CD8-positive, alpha-beta memory T cell (primary cell): ENCODE data around the gene RNF10. TPM values are rescaled to one million over a fixed set of nuclear protein-coding genes. Genes with fewer than 3 reads are reported as not detected.
A peak's percentile ranks its signal among the peaks of the same experiment; 100 is the strongest.

Experiments
- CTCF ChIA-PET: fragments of 350-600 bp; sonication (Branson Sonifier 250); formaldehyde crosslinking; loops from one replicate; lab custom pipeline; 2021; ENCODE audit warnings: antibody characterized with exemption; lab: Charles Lee
- POLR2A ChIA-PET: fragments of 350-600 bp; sonication (Branson Sonifier 250); formaldehyde crosslinking; loops from one replicate; lab custom pipeline; 2021; ENCODE audit warnings: antibody characterized with exemption; lab: Charles Lee
- DNase-seq, 5 donors: peaks; one replicate each; pipeline versions ENCODE4 v3.0.0 to v3.0.0-alpha.2; 2020 to 2022; ENCODE audit warnings: mixed read lengths in 1 of 5
- H3K27ac ChIP-seq: one replicate; pipeline ENCODE4 v1.7.0; 2013; ENCODE audit warnings: low read depth, mild to moderate bottlenecking, low read length, moderate library complexity
- H3K27me3 ChIP-seq: 2 replicates; pipeline ENCODE4 v1.7.0; 2013; ENCODE audit warnings: low read length, mild to moderate bottlenecking; ENCODE audit not compliant: insufficient read depth, poor library complexity, severe bottlenecking
- H3K36me3 ChIP-seq: 2 replicates; pipeline ENCODE4 v1.7.0; 2013; ENCODE audit warnings: mild to moderate bottlenecking, low read length, moderate library complexity; ENCODE audit not compliant: insufficient read depth
- H3K4me1 ChIP-seq: 2 replicates; pipeline ENCODE4 v1.7.0; 2013; ENCODE audit warnings: mild to moderate bottlenecking, low read length, moderate library complexity; ENCODE audit not compliant: insufficient read depth
- H3K4me3 ChIP-seq: 2 replicates; pipeline ENCODE4 v1.7.0; 2013; ENCODE audit warnings: mild to moderate bottlenecking, low read length
- H3K9me3 ChIP-seq: 2 replicates; pipeline ENCODE4 v1.7.0; 2013; ENCODE audit warnings: mild to moderate bottlenecking, low read length
- H3K27ac Mint-ChIP-seq, 8 donors: one replicate each; pipeline ENCODE4 v1.8.0; 2020 to 2021; ENCODE audit warnings: mixed read lengths in 8 of 8, mild to moderate bottlenecking in 6 of 8, inconsistent platforms in 3 of 8, moderate library complexity in 3 of 8
- H3K27me3 Mint-ChIP-seq, 2 donors: one replicate each; pipeline ENCODE4 v1.8.0; 2020 to 2021; ENCODE audit warnings: mixed read lengths in 2 of 2, mild to moderate bottlenecking in 1 of 2, moderate library complexity in 1 of 2
- H3K36me3 Mint-ChIP-seq, 3 donors: one replicate each; pipeline ENCODE4 v1.8.0; 2020 to 2021; ENCODE audit warnings: mixed read lengths in 3 of 3, inconsistent platforms in 1 of 3, mild to moderate bottlenecking in 1 of 3
- H3K4me1 Mint-ChIP-seq, 3 donors: one replicate each; pipeline ENCODE4 v1.8.0; 2020 to 2021; ENCODE audit warnings: mixed read lengths in 3 of 3, inconsistent platforms in 1 of 3, mild to moderate bottlenecking in 1 of 3
- H3K4me3 Mint-ChIP-seq, 7 donors: one replicate each; pipeline ENCODE4 v1.8.0; 2020 to 2021; ENCODE audit warnings: mixed read lengths in 7 of 7, mild to moderate bottlenecking in 6 of 7, moderate library complexity in 4 of 7, inconsistent platforms in 2 of 7
- H3K9me3 Mint-ChIP-seq, 5 donors: one replicate each; pipeline ENCODE4 v1.8.0; 2020 to 2022; ENCODE audit warnings: mixed read lengths in 5 of 5, mild to moderate bottlenecking in 3 of 5, moderate library complexity in 2 of 5, inconsistent platforms in 1 of 5
- polyA plus RNA-seq: library from polyadenylated mRNA; unstranded; fragments of 300-500 nt; fragmentation: Illumina TruSeq; gene quantifications from one replicate; pipeline ENCODE4 v1.2.3, GENCODE V29; 2021
- total RNA-seq, 2 experiments: library from RNA; stranded (reverse); gene quantifications; one replicate each; pipeline ENCODE4 v1.2.3, GENCODE V29; 2021

The RNF10 gene
- total and polyA plus RNA-seq, 3 experiments from 2014 or later: 134 to 205 (median 173) TPM

GRCh38 chr12:120581998-120582397, 47.8 kb downstream of the RNF10 start:
- Mint-ChIP-seq H3K27ac (peak overlapping the region; percentile 87 to 97 (median 92)), H3K4me1 (peaks cover 31 to 49% (median 47%) of the 10 kb centered on the region in 3 donors), H3K4me3 (peak overlapping the region; percentile 97 to 100 (median 98)), H3K27me3 (peaks cover 6 to 11% of the 10 kb centered on the region in 2 donors), H3K36me3 (peaks cover 0 to 38% (median 5%) of the 10 kb centered on the region in 3 donors), H3K9me3 (no peaks in the 10 kb centered on the region)
- Histone ChIP-seq H3K4me1 (peaks cover 16% of the 10 kb centered on the region), H3K9me3 (no peaks in the 10 kb centered on the region), H3K27me3 (no peaks in the 10 kb centered on the region), H3K36me3 (peaks cover 13% of the 10 kb centered on the region), H3K27ac (peak overlapping the region; percentile 52), H3K4me3 (peak overlapping the region; percentile 97)
- no peak for DNase-seq
- ChIA-PET POLR2A (interaction anchor here (0.8 to 1.8 kb wide), 4 partner anchors 10 to 256 kb away, joined by 3 to 7 read pairs (median 4); partner anchors contain the start of gene MLEC), CTCF (interaction anchor here (0.6 to 5.9 kb wide), 14 partner anchors 11 to 478 kb away, joined by 3 to 85 read pairs (median 4); partner anchors contain the start of gene MLEC)

GRCh38 chr12:120583478-120584030, 49.4 kb downstream of the RNF10 start:
- Mint-ChIP-seq H3K4me3 (peak overlapping the region; percentile 42 to 90 (median 81)), H3K36me3 (peaks cover 0 to 23% (median 5%) of the 10 kb centered on the region in 3 donors), H3K9me3 (no peaks in the 10 kb centered on the region), H3K4me1 (peaks cover 31 to 49% (median 47%) of the 10 kb centered on the region in 3 donors), H3K27ac (peak overlapping the region in 6 of 8 donors; percentile 9 to 97 (median 61)), H3K27me3 (peaks cover 6 to 11% of the 10 kb centered on the region in 2 donors)
- Histone ChIP-seq H3K27me3 (no peaks in the 10 kb centered on the region), H3K4me1 (peaks cover 16% of the 10 kb centered on the region), H3K27ac (no peak overlapping the region), H3K9me3 (no peaks in the 10 kb centered on the region), H3K36me3 (peaks cover 2% of the 10 kb centered on the region), H3K4me3 (peak overlapping the region; percentile 26)
- peak; percentile 73 to 89 (median 76) for DNase-seq
- ChIA-PET CTCF (interaction anchor here (0.7 to 5.9 kb wide), 14 partner anchors 9 to 571 kb away, joined by 3 to 85 read pairs (median 4); no protein-coding TSS in a partner anchor), POLR2A (no interaction called here)

DNA sequence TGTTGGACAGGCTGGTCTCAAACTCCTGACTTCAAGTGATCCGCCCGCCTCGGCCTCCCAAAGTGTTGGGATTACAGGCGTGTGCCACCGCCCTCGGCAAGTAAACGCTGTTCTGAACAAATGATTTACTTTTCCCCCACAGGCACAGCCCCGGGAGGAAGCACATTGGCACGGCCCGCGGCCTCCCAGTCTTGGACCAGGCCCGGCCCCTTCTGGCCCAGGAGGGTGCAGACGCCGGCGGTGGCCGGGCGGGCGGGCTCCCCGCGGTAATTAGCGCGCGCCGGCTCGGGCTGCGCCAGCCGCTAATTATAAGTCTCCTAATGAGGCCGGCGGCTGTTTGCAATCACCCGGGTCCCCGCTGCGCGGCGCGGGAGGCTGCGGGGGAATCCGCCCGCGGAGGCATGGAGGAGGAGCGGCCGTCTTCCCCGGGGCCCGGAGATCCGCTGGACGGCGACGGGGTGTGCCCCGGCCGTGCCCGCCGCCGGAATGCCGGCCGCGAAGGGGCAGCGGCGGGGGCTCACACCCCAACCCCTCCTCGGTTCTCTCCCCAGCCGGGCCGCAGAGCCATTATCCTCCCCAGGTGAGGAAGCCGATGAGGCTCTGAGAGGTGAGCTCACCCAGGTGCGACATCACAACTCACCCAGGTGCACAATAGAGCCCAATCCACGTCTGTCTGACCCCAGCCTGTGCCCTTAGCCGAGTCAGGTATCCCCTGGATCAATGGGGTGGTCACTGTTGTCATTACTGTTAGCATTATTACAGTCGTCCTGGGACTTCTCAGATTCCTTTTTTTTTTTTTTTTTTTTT, 50.4 kb downstream of the RNF10 start:
- Mint-ChIP-seq H3K4me3 (peak overlapping the region; percentile 53 to 90 (median 71)), H3K27me3 (peaks cover 6 to 11% of the 10 kb centered on the region in 2 donors), H3K27ac (peak overlapping the region in 2 of 8 donors; percentile 31 to 65), H3K9me3 (no peaks in the 10 kb centered on the region), H3K4me1 (peaks cover 31 to 43% (median 39%) of the 10 kb centered on the region in 3 donors), H3K36me3 (peaks cover 0 to 13% (median under 1%) of the 10 kb centered on the region in 3 donors)
- H3K4me1 ChIP-seq: peaks cover 16% of the 10 kb centered on the region
- no peaks in the 10 kb centered on the region for H3K27me3 ChIP-seq
- H3K27ac ChIP-seq: no peak overlapping the region
- POLR2A ChIA-PET: interaction anchor here (0.6 kb wide), 1 partner anchor 147 kb away, joined by 3 read pairs; no protein-coding TSS in a partner anchor
- CTCF ChIA-PET: interaction anchor here (0.7 to 5.9 kb wide), 6 partner anchors 18 to 527 kb away, joined by 3 to 85 read pairs (median 3); no protein-coding TSS in a partner anchor
- peak overlapping the region; percentile 26 for H3K4me3 ChIP-seq
- no peaks in the 10 kb centered on the region for H3K9me3 ChIP-seq
- DNase-seq: peak; percentile 36 to 70 (median 44)
- H3K36me3 ChIP-seq: no peaks in the 10 kb centered on the region

DNA sequence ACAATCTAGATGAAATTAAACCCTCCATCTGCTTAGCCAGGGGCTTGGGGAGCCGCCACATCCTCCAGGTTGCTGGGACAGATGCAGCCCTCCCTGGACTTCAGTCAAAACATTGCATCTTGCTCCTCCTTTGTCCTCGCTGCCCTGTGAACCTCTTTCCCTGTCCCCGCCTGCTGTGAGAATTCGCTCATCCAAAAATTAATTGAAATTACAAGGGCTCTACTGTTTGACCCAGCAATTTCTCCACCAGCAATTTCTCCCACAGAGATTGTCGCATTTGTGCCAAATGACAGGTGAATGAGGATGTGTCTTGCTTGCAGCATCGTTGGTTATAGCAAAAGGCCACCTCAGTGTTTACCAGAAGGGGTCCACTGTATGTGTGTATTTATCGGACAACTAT, 52.0 kb downstream of the RNF10 start:
- Mint-ChIP-seq H3K4me3 (peak overlapping the region in 2 of 7 donors; percentile 28 to 45), H3K27ac (no peak overlapping the region), H3K36me3 (peaks cover 0 to 6% (median 0%) of the 10 kb centered on the region in 3 donors), H3K9me3 (no peaks in the 10 kb centered on the region), H3K27me3 (peaks cover 6 to 11% of the 10 kb centered on the region in 2 donors), H3K4me1 (peaks cover 20 to 28% (median 24%) of the 10 kb centered on the region in 3 donors)
- Histone ChIP-seq H3K4me1 (peaks cover 8% of the 10 kb centered on the region), H3K27me3 (no peaks in the 10 kb centered on the region), H3K4me3 (no peak overlapping the region), H3K9me3 (no peaks in the 10 kb centered on the region), H3K36me3 (no peaks in the 10 kb centered on the region), H3K27ac (no peak overlapping the region)
- DNase-seq: no peak
- CTCF ChIA-PET: no interaction called here
- POLR2A ChIA-PET: no interaction called here

DNA sequence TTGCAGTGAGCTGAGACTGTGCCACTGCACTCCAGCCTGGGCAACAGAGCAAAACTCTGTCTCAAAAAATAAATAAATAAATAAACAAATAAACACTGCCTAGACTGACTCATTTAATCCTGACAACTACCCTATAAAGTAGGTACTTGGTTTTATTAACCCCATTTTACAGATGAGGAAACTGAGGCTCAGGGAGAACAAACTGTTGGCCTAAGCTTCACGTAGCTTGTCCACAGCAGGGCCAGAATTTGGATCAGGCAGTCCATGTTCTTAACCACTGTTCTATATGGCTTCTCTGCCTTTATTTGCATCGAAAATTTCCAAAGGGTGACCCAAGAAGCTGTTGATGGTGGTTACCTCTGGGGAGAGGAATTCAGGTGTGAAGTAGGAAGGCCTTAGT, 52.7 kb downstream of the RNF10 start:
- no peak overlapping the region for H3K27ac Mint-ChIP-seq
- DNase-seq: no peak
- H3K9me3 ChIP-seq: no peaks in the 10 kb centered on the region
- no peaks in the 10 kb centered on the region for H3K27me3 ChIP-seq
- H3K9me3 Mint-ChIP-seq: no peaks in the 10 kb centered on the region
- no peak overlapping the region for H3K4me3 ChIP-seq
- H3K4me1 ChIP-seq: peaks cover 8% of the 10 kb centered on the region
- no peak overlapping the region for H3K4me3 Mint-ChIP-seq
- H3K4me1 Mint-ChIP-seq: peaks cover 13 to 21% (median 17%) of the 10 kb centered on the region in 3 donors
- ChIA-PET POLR2A (interaction anchor here (0.6 kb wide), 1 partner anchor 25 kb away, joined by 4 read pairs; no protein-coding TSS in a partner anchor), CTCF (no interaction called here)
- no peaks in the 10 kb centered on the region for H3K36me3 ChIP-seq
- no peaks in the 10 kb centered on the region for H3K36me3 Mint-ChIP-seq
- H3K27me3 Mint-ChIP-seq: peaks cover 6 to 11% of the 10 kb centered on the region in 2 donors
- no peak overlapping the region for H3K27ac ChIP-seq

DNA sequence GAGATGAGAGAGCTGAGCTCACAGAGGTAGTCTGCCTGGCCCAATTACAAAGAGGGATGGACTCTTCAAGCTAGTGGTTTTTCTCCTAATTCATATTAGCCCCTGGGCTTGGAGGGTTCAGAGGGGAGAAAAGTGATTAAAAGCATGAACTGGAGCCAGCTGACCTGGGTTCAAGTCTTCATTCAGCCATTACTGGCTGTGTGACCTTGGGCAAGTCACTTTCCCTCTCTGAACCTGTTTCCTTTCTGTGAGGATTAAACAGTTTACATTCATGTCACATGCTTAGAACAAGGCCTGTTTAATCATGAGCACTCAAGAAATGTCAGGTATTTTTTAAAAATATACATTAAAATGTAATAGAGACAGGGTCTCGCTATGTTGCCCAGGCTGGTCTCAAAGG, 54.2 kb downstream of the RNF10 start:
- Mint-ChIP-seq H3K27ac (no peak overlapping the region), H3K36me3 (no peaks in the 10 kb centered on the region), H3K4me1 (peaks cover 7 to 10% (median 10%) of the 10 kb centered on the region in 3 donors), H3K27me3 (peaks cover 4 to 7% of the 10 kb centered on the region in 2 donors), H3K4me3 (no peak overlapping the region), H3K9me3 (no peaks in the 10 kb centered on the region)
- H3K4me3 ChIP-seq: no peak overlapping the region
- H3K27ac ChIP-seq: no peak overlapping the region
- H3K36me3 ChIP-seq: no peaks in the 10 kb centered on the region
- CTCF ChIA-PET: interaction anchor here (1.0 to 2.7 kb wide), 5 partner anchors 11 to 383 kb away, joined by 3 to 12 read pairs (median 4); no protein-coding TSS in a partner anchor
- POLR2A ChIA-PET: no interaction called here
- peaks cover 8% of the 10 kb centered on the region for H3K4me1 ChIP-seq
- DNase-seq: no peak
- no peaks in the 10 kb centered on the region for H3K9me3 ChIP-seq
- H3K27me3 ChIP-seq: no peaks in the 10 kb centered on the region

DNA sequence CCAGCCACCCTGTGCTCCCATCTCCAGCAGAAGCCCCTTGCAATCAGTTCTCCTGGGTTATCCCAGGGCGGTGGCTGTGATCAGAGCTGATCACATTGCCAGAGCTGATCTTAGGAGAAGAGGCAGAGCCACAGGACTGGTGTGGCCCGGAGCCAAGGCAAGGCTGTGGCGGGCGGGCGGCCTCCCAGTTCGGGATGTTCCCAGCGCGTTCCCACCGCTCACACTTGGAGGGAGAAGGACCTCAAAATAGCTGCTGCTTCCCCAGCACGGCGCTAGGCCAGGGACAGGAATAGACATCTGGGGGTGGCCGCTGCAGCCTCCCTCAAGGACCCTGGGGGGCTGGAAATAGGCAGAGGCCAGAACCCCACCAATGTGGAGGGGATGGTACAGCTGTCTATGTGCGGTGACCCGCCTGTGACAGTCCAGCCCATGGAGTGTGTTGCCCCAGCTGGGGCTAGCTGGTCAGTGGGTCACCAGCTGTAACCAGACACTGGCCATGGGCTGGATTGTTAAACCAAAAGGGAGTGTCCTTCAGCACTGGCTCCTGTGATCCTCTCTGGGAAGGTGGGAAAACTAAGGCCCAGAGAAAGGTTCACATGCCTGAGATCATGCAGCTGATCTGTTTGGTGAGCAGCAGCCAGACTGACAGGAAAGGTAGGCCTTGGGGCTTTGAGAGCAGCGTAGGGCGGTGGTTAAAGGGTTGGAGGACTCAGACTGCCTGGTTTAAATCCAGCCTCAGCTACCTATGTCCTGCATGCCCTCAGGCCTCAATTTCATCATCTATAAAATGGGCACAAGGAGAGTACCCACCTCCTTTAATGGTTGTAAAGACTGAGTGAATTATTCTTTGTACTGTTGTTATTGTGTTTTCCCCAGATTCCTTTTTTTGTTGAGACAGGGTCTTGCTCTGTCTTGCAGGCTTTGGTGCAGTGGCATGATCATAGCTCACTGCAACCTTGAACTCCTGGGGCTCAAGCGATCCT, 55.1 kb downstream of the RNF10 start:
- no peaks in the 10 kb centered on the region for H3K9me3 ChIP-seq
- no peak overlapping the region for H3K4me3 Mint-ChIP-seq
- peaks cover 0 to 3% of the 10 kb centered on the region in 2 donors for H3K27me3 Mint-ChIP-seq
- H3K27ac ChIP-seq: no peak overlapping the region
- H3K9me3 Mint-ChIP-seq: no peaks in the 10 kb centered on the region
- H3K27me3 ChIP-seq: no peaks in the 10 kb centered on the region
- no peaks in the 10 kb centered on the region for H3K36me3 Mint-ChIP-seq
- no peak for DNase-seq
- POLR2A ChIA-PET: no interaction called here
- no peaks in the 10 kb centered on the region for H3K4me1 ChIP-seq
- CTCF ChIA-PET: interaction anchor here (1.0 to 2.7 kb wide), 7 partner anchors 8 to 383 kb away, joined by 3 to 12 read pairs (median 4); partner anchors contain the start of gene POP5
- H3K4me1 Mint-ChIP-seq: peaks cover under 1 to 1% (median 1%) of the 10 kb centered on the region in 3 donors
- no peak overlapping the region for H3K4me3 ChIP-seq
- H3K27ac Mint-ChIP-seq: peak overlapping the region in 1 of 8 donors; percentile 39
- H3K36me3 ChIP-seq: no peaks in the 10 kb centered on the region
